HG02763 (cell line): ENCODE measurements around the gene PCGF1.

ENCODE experiments used
- ATAC-seq: cut with Tn5 transposase; IDR thresholded peaks from one replicate; pipeline ENCODE4 v1.9.1; 2021; ENCODE audit warnings: mild to moderate bottlenecking, moderate library complexity; ENCODE audit not compliant: unreplicated experiment

Gene PCGF1

GRCh38 chr2:74507145-74507925 lies at the start of gene PCGF1:
TSS of gene PCGF1 (minus strand) at chr2:74507695. CDS start at chr2:74507668, 27 bp downstream.
- peak; percentile 90 for ATAC-seq

DNA sequence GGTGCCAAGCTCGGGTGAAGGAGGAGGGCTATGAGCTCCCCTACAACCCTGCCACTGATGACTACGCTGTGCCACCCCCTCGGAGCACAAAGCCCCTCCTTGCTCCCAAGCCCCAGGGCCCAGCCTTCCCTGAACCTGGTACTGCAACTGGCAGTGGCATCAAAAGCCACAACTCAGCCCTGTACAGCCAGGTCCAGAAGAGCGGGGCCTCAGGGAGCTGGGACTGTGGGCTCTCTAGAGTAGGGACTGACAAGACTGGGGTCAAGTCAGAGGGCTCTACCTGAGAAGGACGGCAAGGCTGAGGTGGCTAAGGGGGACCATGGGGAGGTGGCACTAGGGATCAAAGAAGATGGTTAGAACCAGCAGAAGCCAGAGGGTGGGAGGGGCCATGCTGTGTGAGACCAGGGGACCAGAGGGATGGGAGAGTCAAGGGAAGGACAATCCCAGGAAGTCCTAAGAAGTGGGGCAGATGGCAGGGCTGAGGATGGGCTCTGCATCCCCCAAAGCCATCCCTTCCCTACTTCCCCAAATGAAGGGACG lies 49.4 kb upstream of the PCGF1 start:
- ATAC-seq: no peak

GRCh38 chr2:74556159-74556558 lies 48.7 kb upstream of the PCGF1 start:
- ATAC-seq: no peak

DNA sequence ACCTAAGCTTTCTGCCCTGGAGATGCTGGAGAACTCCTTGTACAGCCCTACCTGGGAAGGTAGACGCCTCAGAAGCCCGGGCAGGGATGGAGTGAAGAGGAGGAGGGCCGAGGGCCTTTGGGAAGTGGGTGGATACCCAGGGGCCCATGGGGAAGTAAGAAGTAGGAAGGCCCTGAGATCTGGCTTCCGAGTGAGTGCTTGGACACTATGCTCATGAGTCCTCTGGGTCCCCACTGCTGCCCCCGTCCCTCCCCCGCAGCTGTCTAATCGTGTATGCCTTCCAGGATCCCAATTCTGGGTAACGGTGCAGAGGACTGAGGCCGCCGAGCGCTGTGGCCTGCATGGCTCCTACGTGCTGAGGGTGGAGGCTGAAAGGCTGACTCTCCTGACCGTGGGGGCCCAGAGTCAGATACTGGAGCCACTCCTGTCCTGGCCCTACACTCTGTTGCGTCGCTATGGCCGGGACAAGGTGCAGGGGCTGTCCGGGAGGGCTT lies 48.2 kb upstream of the PCGF1 start:
- no peak for ATAC-seq

GRCh38 chr2:74554820-74555531 lies 47.5 kb upstream of the PCGF1 start:
- ATAC-seq: peak; percentile 40

DNA sequence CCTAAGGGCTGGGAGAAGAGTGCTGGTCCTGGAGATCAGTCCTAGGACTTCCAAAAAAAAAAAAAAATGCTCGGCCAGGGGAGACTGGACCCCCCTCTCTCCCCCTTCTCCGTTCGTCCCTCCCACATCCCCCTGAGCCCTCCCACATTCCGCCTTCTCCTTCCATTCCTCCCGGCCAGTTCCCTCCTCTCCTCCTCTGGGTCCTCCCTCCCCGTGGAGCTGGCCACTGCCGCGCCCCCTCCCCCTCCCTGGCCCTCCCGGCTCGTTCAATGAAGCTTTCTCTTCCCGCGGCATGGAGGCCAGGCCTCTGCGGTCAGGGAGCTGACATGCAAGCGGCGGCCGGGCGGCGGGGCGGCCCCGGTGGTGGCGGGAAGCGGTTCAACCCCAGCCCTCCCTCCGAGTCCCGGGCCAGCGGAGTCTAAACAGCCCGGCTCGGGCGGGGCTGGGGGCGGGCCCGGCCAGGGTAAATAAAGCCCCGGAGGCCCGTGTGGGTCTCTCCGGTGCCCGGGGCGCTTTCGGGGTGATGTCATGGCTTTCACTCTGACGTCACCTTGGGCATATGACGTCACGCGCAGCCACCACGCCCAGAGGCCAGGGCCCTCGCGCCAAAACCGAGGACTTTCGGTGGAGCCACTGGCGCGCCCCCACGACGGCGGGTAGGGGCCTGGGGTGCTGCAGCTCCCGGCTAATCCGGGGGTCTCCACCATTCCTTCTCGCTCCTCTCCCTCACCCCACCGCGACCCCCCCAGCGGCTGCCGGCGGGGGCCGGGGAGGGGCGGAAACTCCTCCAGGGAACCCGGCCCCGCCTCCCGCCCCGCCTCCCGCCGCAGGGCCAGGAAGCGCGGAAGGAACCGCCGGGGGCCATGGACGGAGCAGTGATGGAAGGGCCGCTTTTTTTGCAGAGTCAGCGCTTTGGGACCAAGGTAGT lies 46.7 kb upstream of the PCGF1 start, which contains the start of the genes DOK1 and LOXL3:
Gene DOK1, plus strand, starts transcription at position 829 of the 928 bp plus-strand sequence. Its CDS starts 35 bp downstream, at position 864.
Gene LOXL3, minus strand, starts transcription at position 51 of the 928 bp plus-strand sequence. CDS start 1,308 bp downstream, outside the sequence.
- peak; percentile 48 for ATAC-seq

DNA sequence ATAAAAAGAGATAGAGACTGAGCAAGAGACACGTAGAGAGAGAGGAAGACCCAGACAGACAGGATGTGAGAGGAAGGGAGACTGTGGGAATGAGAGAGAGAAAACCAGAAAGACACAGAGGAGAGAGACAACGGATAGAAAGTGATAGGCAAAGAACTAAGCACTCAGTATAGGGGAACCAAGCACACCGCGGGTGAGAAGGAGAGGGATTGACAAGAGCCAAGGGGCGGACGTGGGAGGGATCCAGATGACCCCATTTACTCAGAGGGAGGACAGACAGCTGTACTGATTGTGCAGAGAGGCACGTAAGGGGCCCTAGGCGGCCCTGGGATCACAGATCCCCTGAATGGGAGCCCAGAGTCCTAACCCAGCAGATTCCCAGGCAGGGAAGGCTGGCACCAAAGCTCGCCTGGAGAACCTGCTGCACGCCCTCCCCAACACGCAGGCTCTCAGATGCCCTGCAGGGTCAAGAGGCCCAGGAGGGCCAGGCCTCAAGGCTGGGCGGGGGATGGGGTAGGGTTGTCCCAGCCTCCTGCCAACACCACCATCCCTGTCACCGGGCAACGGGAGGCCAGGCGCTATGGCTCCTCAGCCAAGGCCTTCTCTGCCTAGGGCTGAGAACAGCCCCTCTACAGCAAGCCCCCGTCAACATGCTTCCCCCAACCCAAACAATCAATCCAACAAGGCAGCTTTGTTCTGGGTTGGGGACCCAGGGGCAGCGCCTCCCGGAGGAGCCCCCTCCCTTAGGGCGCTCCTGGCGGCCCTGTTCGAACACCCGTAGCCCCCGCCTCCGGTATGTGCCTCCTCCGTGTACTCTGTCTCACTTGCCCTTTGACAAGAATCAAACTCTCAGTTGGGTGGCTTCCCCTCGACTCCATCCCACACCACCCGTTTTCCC lies 45.7 kb upstream of the PCGF1 start:
- ATAC-seq: no peak

DNA sequence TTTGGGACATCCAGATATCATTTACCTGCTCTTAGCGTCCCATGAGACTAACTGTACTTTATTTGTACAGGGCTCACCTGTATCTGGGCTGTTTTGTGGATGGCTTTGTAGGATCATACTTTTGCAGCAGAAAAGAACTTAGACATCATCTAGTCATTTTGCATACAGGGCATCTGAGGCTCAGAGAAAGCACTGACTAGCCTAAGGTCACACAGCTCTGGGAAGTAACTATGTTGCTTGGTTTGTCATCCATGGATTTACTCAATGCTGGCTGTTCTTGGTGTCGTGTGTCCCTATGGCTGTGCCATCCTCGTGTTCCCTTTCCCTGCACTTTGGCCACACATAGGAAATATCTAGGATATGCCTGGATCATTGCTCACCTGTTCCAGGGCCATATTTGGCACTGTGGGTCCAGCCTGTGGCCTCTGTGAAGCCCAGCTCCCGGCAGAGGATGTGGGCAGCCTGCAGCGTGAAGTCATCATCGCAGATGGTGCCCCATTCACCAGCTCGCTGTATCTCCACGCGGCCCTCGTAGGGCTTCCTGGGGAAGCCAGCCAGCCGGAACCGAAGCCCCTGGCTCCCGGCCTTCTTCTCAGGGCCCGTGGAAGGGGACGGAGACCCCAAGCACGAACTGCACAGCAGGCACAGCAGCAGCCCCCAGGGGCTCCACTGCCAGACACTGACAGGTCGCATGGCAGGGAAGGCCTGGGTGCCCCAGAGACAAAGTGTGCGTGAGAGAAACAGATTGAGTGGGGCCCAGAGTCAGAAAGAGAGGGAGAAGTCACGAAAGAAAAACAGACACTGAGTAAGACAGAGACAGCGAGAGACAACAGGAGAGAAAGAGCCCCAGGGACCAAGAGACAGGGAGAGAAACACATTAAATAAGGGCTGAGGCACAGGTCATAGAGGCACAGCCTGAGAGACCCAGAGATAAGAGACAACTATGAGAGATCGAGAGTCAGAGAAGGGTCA lies 44.7 kb upstream of the PCGF1 start:
- ATAC-seq: no peak

GRCh38 chr2:74551530-74551929 lies 44.0 kb upstream of the PCGF1 start:
- no peak for ATAC-seq

- ATAC-seq: no peak
These were observed 42.7 kb upstream of the PCGF1 start for GRCh38 chr2:74550231-74550630.

- ATAC-seq: peak; percentile 37
These were observed 41.7 kb upstream of the PCGF1 start for GRCh38 chr2:74548900-74549826.

GRCh38 chr2:74548285-74548899 lies 40.9 kb upstream of the PCGF1 start:
- ATAC-seq: no peak

GRCh38 chr2:74546004-74546403 lies 38.5 kb upstream of the PCGF1 start:
- no peak for ATAC-seq

DNA sequence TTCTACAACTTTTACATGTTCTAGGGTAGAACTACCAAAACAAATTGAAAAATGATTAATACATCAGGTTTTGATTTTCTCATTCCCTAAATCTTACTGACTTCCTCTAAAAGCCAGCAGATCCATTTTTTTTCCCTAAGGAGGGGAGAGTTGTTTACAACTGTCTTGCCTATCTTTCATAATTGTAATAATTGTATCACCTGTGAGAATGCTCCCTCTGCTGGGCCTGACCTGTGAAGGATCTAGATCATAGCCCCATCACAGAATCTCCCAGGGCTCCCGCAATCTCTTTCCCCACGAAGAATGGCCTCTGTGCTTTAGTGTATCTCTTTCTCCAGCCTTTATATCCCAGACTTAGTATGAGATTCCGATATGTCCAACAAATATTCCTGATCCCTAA lies 37.1 kb upstream of the PCGF1 start:
- ATAC-seq: no peak

DNA sequence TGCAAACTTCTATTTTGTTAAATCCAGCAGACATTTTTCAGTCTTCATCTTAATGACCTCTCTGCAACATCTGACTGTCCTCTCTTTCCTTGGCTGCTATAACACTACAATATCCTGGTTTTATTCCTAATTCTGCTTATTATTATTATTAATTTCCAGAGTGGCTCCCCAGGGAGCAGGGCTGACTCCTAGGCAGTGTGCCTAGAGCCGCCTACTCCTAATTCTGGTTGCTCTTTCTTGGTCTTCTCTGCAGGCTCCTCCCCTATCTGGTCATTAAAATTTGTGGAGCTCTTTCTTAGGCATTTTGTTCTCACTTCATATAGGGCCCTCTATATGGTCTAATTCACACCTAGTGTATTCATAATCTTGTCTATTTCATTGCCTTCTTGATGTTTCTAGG lies 35.5 kb upstream of the PCGF1 start:
- no peak for ATAC-seq

GRCh38 chr2:74540291-74540690 lies 32.8 kb upstream of the PCGF1 start:
- ATAC-seq: no peak

DNA sequence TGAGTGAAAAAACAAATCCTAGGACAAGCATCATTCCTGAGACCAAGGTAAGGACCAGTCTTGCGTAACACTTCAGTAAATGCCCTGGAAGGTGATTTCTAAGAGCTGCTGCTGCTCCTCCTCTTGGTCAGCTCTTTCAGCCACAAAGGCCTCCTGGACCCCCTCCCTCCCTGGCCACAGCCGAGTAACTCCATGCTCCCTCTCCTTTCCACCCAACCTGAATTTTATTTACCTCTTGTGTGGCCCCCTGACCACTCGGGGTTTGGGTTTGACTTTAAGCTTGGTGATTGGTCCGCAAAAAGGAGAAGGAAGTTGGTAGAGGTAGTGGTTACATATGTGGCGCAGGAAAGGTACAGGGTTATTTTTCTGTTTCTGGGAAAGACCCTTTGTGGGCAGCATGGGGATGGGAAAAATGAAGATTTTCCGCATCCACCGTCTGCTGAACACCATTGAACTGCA lies 31.4 kb upstream of the PCGF1 start:
- ATAC-seq: no peak
